ENCODE data around the gene SOCS4. TPM values are rescaled to one million over a fixed set of nuclear protein-coding genes. Genes with fewer than 3 reads are reported as not detected.
"Not testable (repeated sequence)": the region's sequence is repeated elsewhere in the genome, so short reads cannot be mapped to it uniquely, and the experiment has no call there.

SOCS4 gene
- total RNA-seq, 2 experiments from 2014 or later: 17.7 to 17.9 TPM

- peaks cover 44% of the 10 kb centered on the region for H3K4me1 Mint-ChIP-seq (ENCODE audit: low read depth)
- H3K4me3 Mint-ChIP-seq: peak overlapping the region; percentile 96
- intact Hi-C loops (cut with micrococcal nuclease): loop anchor here (5.0 kb wide), 1 partner anchor 541 kb away; the partner anchor contains the start of gene GMFB
- no peaks in the 10 kb centered on the region for H3K27me3 Mint-ChIP-seq (ENCODE audit: low read depth)
- CTCF ChIA-PET: interaction anchor here (0.7 to 4.0 kb wide), 4 partner anchors 10 to 90 kb away, joined by 3 to 21 read pairs (median 4); partner anchors contain the start of gene MAPK1IP1L
- H3K9me3 Mint-ChIP-seq: no peaks in the 10 kb centered on the region
- DNase-seq: no peak
- H3K36me3 Mint-ChIP-seq (ENCODE audit: low read depth): peaks cover 23% of the 10 kb centered on the region
- H3K27ac Mint-ChIP-seq: peak overlapping the region; percentile 92
These were observed 1.4 kb downstream of the SOCS4 start for GRCh38 chr14:55028476-55028875.

DNA sequence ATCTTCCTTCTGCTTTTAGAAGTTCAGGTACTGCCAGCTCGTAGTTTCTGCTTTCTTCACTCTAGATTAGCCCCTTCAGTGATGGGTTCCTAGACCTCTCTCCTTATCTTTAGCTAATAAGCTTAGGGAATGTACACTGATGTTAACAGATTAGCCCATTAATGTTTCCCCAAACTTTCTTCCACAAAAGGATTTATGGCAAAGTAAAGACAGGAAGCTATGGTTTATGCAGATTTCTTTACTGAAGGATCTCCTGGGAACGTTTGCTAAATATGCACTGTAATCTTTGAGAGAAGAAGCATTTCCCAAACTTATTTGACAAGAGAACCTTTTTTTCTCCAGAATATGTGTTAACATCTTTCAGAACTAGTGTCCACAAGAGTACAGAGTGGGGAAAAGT lies 4.2 kb downstream of the SOCS4 start:
- CTCF ChIA-PET: interaction anchor here (1.1 to 4.0 kb wide), 2 partner anchors 17 to 20 kb away, joined by 5 to 21 read pairs; partner anchors contain the start of gene MAPK1IP1L
- no peaks in the 10 kb centered on the region for H3K9me3 Mint-ChIP-seq
- intact Hi-C loops (cut with micrococcal nuclease): no loop called here
- no peaks in the 10 kb centered on the region for H3K27me3 Mint-ChIP-seq (ENCODE audit: low read depth)
- H3K4me3 Mint-ChIP-seq: no peak overlapping the region
- peaks cover 31% of the 10 kb centered on the region for H3K4me1 Mint-ChIP-seq (ENCODE audit: low read depth)
- H3K36me3 Mint-ChIP-seq (ENCODE audit: low read depth): peaks cover 21% of the 10 kb centered on the region
- DNase-seq: no peak
- no peak overlapping the region for H3K27ac Mint-ChIP-seq

DNA sequence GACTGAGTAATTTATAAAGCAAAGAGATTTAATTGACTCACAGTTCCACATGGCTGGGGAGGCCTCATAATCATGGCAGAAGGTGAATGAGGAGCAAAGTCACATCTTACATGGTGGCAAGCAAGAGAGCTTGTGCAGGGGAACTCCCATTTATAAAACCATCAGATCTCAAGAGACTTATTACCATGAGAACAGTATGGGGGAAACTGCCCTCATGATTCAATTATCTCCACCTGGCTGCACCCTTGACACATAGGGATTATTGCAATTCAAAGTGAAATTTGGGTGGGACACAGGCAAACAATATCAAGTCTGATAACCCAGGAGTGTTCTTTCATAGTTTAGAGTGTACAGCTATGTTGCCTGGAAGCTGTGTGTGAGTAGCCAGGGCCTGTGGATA lies 11.0 kb downstream of the SOCS4 start:
- H3K27me3 Mint-ChIP-seq (ENCODE audit: low read depth); H3K4me3 Mint-ChIP-seq; H3K4me1 Mint-ChIP-seq (ENCODE audit: low read depth); H3K27ac Mint-ChIP-seq; H3K9me3 Mint-ChIP-seq; DNase-seq; intact Hi-C loops (cut with micrococcal nuclease): not testable (repeated sequence)
- peaks cover 33% of the 10 kb centered on the region for H3K36me3 Mint-ChIP-seq (ENCODE audit: low read depth)
- CTCF ChIA-PET: interaction anchor here (0.9 to 2.1 kb wide), 3 partner anchors 10 to 13 kb away, joined by 4 to 7 read pairs (median 6); partner anchors contain the start of genes MAPK1IP1L and WDHD1

GRCh38 chr14:55038708-55039107 lies 11.7 kb downstream of the SOCS4 start:
- Mint-ChIP-seq H3K4me3 (no peak overlapping the region), H3K27me3 (ENCODE audit: low read depth) (no peaks in the 10 kb centered on the region), H3K27ac (no peak overlapping the region), H3K9me3 (no peaks in the 10 kb centered on the region), H3K36me3 (ENCODE audit: low read depth) (peaks cover 36% of the 10 kb centered on the region), H3K4me1 (ENCODE audit: low read depth) (peaks cover 4% of the 10 kb centered on the region)
- intact Hi-C loops (cut with micrococcal nuclease): no loop called here
- DNase-seq: no peak
- CTCF ChIA-PET: interaction anchor here (0.9 to 2.1 kb wide), 3 partner anchors 11 to 12 kb away, joined by 4 to 7 read pairs (median 6); partner anchors contain the start of genes MAPK1IP1L and WDHD1

DNA sequence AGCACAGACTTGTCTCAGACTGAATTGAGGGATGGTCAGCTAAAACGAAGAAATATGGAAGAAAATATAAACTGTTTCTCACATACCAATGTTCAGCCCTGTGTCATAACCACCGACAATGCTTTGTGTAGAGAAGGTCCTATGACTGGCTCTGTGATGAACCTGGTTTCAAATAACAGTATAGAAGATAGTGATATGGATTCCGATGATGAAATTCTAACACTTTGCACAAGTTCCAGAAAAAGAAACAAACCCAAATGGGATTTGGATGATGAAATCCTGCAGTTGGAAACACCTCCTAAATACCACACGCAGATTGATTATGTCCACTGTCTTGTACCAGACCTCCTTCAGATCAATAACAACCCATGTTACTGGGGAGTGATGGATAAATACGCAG lies 16.5 kb downstream of the SOCS4 start:
- no peaks in the 10 kb centered on the region for H3K27me3 Mint-ChIP-seq (ENCODE audit: low read depth)

DNA sequence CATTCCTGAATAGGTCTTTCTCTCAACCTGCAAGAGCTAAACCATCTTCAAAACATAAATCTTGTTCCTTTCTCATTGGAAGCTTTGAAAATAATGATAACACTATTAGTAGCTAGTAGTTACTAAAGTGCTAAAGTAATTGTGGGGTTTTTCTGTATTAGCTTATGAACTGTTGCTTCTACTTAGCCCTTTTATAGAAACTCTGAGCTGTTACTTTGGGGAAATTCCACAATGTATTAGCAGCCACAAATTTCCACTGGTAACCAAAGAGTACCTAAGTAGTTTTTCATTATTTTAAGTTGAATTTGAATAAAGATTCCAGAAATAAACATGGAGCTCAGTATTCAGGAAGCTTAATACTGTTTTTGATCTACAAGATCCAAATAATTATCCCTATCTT lies 18.1 kb downstream of the SOCS4 start:
- DNase-seq: no peak
- no peak overlapping the region for H3K27ac Mint-ChIP-seq
- intact Hi-C loops (cut with micrococcal nuclease): no loop called here

More for the DNA sequence above, 16.5 kb downstream of the SOCS4 start:
- Mint-ChIP-seq H3K9me3 (no peaks in the 10 kb centered on the region), H3K36me3 (ENCODE audit: low read depth) (peaks cover 13% of the 10 kb centered on the region), H3K4me3 (no peak overlapping the region), H3K4me1 (ENCODE audit: low read depth) (peaks cover 6% of the 10 kb centered on the region), H3K27ac (no peak overlapping the region)
- CTCF ChIA-PET: no interaction called here
- DNase-seq: no peak
- intact Hi-C loops (cut with micrococcal nuclease): no loop called here

DNA sequence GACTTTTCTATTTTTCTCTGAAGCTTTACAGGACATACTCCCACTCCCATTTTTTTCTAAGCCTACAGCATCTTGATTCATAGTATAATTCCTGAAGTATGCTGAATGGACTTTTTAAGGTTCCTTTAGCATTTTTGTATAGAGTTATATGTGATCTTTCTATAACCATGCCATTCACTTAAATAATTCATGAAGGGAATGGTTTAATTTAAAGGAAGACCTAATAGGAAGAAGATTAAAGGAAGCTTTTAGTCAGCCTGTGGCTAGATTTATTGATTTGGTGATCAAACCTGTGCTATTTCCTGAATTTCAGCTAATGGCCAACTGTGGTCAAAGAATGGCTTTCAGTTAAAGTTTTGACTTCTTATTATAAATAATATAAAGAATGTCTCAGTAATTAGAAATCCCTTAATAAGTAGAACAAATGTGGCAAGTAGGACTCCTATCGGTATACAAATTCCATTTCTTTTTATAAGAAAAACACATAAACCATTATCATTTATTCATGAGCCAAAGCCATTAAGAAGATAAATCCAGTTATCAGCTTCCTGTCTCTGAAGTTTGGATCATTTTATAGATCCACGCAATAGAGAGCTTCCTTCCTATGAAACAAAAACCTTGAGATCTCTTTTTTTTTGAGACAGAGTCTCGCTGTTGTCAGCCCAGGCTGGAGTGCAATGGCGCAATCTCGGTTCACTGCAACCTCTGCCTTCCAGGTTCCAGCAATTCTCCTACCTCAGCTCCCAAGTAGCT lies 20.4 kb downstream of the SOCS4 start:
- Mint-ChIP-seq H3K36me3 (ENCODE audit: low read depth) (peaks cover 13% of the 10 kb centered on the region), H3K9me3 (no peaks in the 10 kb centered on the region), H3K4me1 (ENCODE audit: low read depth) (peaks cover 17% of the 10 kb centered on the region), H3K4me3 (no peak overlapping the region), H3K27me3 (ENCODE audit: low read depth) (no peaks in the 10 kb centered on the region), H3K27ac (no peak overlapping the region)
- intact Hi-C loops (cut with micrococcal nuclease): no loop called here
- no peak for DNase-seq
- CTCF ChIA-PET: interaction anchor here (0.6 to 1.1 kb wide), 3 partner anchors 17 to 330 kb away, joined by 4 to 5 read pairs (median 4); no protein-coding TSS in a partner anchor

More for the DNA sequence above, 18.1 kb downstream of the SOCS4 start:
- H3K4me1 Mint-ChIP-seq (ENCODE audit: low read depth): peaks cover 7% of the 10 kb centered on the region
- CTCF ChIA-PET: interaction anchor here (0.7 to 1.0 kb wide), 3 partner anchors 34 to 130 kb away, joined by 3 to 4 read pairs (median 3); no protein-coding TSS in a partner anchor
- H3K27me3 Mint-ChIP-seq (ENCODE audit: low read depth): no peaks in the 10 kb centered on the region
- H3K9me3 Mint-ChIP-seq: no peaks in the 10 kb centered on the region
- no peak overlapping the region for H3K4me3 Mint-ChIP-seq
- H3K36me3 Mint-ChIP-seq (ENCODE audit: low read depth): peaks cover 9% of the 10 kb centered on the region

DNA sequence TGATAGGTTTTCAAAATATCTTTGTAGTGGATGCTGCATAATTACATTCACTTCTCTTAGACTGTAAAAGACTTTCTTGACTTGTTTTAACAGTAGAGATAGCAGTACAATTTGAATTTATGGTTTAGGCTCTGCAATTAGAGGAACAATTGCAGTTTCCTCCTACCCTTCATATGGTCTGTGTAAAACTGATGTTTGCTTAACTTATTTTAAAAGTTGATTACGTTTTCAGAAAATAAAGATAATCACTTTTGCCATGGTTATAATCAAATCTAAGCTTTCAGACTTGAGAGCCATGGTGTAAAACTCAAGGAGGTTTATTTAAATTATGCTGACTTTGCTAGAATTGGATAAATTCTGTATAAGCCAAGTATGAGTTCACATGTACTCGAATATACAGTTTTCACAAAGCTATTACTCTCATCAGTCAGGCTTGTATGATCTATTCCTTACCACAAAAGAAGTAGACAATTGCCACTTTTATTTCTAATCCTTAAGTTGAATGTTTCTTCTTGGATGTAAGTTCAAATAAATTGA lies 21.9 kb downstream of the SOCS4 start:
- Mint-ChIP-seq H3K36me3 (ENCODE audit: low read depth) (peaks cover 16% of the 10 kb centered on the region), H3K4me1 (ENCODE audit: low read depth) (peaks cover 32% of the 10 kb centered on the region), H3K4me3 (no peak overlapping the region), H3K27ac (no peak overlapping the region), H3K27me3 (ENCODE audit: low read depth) (no peaks in the 10 kb centered on the region), H3K9me3 (no peaks in the 10 kb centered on the region)
- CTCF ChIA-PET: no interaction called here
- no peak for DNase-seq
- intact Hi-C loops (cut with micrococcal nuclease): no loop called here

DNA sequence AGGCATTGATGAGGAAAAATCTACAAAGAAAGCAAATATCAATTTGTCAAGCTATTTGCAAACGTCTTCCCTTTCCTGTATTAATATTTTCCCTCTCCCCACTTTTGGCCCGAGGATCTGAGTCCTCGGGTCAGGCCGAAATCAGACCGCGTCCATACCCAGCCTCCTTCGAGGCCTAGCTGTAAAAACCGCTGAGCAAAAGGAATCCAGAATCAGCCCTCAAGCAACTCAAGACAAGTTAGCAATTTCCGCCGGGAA lies 24.1 kb downstream of the SOCS4 start:
- DNase-seq: no peak
- Mint-ChIP-seq H3K4me3 (peak overlapping the region; percentile 86), H3K36me3 (ENCODE audit: low read depth) (peaks cover 25% of the 10 kb centered on the region), H3K9me3 (no peaks in the 10 kb centered on the region), H3K27ac (peak overlapping the region; percentile 95), H3K27me3 (ENCODE audit: low read depth) (no peaks in the 10 kb centered on the region), H3K4me1 (ENCODE audit: low read depth) (peaks cover 37% of the 10 kb centered on the region)
- CTCF ChIA-PET: interaction anchor here (0.6 to 1.9 kb wide), 22 partner anchors 9 to 378 kb away, joined by 3 to 21 read pairs (median 4); partner anchors contain the start of genes SOCS4 and WDHD1
- intact Hi-C loops (cut with micrococcal nuclease): loop anchor here (1.0 to 5.0 kb wide), 7 partner anchors 21 to 361 kb away; partner anchors contain the start of genes ATG14, DLGAP5, GCH1 and SOCS4

GRCh38 chr14:55051423-55052268 lies 24.6 kb downstream of the SOCS4 start, which contains the start of gene MAPK1IP1L:
Gene MAPK1IP1L (plus strand): TSS chr14:55051647. CDS start chr14:55061684, 10,037 bp downstream.
- Mint-ChIP-seq H3K27ac (peak within 1 kb of the TSS; percentile 95), H3K4me3 (peak within 1 kb of the TSS; percentile 86), H3K9me3 (no peaks in the 10 kb centered on the region), H3K36me3 (ENCODE audit: low read depth) (peaks cover 25% of the 10 kb centered on the region), H3K27me3 (ENCODE audit: low read depth) (no peaks in the 10 kb centered on the region), H3K4me1 (ENCODE audit: low read depth) (peaks cover 42% of the 10 kb centered on the region)
- CTCF ChIA-PET: interaction anchor here (0.6 to 1.9 kb wide), 23 partner anchors 9 to 378 kb away, joined by 3 to 21 read pairs (median 4); partner anchors contain the start of genes SOCS4 and WDHD1
- intact Hi-C loops (cut with micrococcal nuclease): loop anchor here (1.0 to 5.0 kb wide), 10 partner anchors 21 to 361 kb away; partner anchors contain the start of genes ATG14, DLGAP5, FBXO34 and GCH1
- DNase-seq: peak; percentile 90

- CTCF ChIA-PET: interaction anchor here (0.8 to 1.9 kb wide), 12 partner anchors 8 to 322 kb away, joined by 3 to 21 read pairs (median 4); partner anchors contain the start of genes SOCS4 and WDHD1
- H3K4me1 Mint-ChIP-seq (ENCODE audit: low read depth): peaks cover 44% of the 10 kb centered on the region
- peak overlapping the region; percentile 95 for H3K27ac Mint-ChIP-seq
- H3K9me3 Mint-ChIP-seq: no peaks in the 10 kb centered on the region
- H3K36me3 Mint-ChIP-seq (ENCODE audit: low read depth): peaks cover 25% of the 10 kb centered on the region
- DNase-seq: peak; percentile 55
- no peaks in the 10 kb centered on the region for H3K27me3 Mint-ChIP-seq (ENCODE audit: low read depth)
- H3K4me3 Mint-ChIP-seq: peak overlapping the region; percentile 86
- intact Hi-C loops (cut with micrococcal nuclease): loop anchor here (1.0 to 5.0 kb wide), 4 partner anchors 46 to 360 kb away; partner anchors contain the start of genes ATG14 and FBXO34
These were observed 25.4 kb downstream of the SOCS4 start for GRCh38 chr14:55052269-55052930.
